Dermis blood vessel endothelial cell (primary cell): ENCODE measurements around the gene FAM107B. TPM values are rescaled to one million over a fixed set of nuclear protein-coding genes. Genes with fewer than 3 reads are reported as not detected.
"Not testable (repeated sequence)": the region's sequence is repeated elsewhere in the genome, so short reads cannot be mapped to it uniquely, and the experiment has no call there.

Source experiments
- DNase-seq: peaks from one replicate; pipeline ENCODE4 v3.0.0; 2010
- total RNA-seq: library from RNA; depleted of rRNA; stranded (reverse); fragments of >200 nt; gene quantifications from 2 replicates; pipeline ENCODE4 v1.2.3, GENCODE V29; 2014

FAM107B gene
- total RNA-seq, 1 donor from 2014 or later: 60.6 TPM

GRCh38 chr10:14731875-14732512 is 42.7 kb downstream of the FAM107B start:
- DNase-seq: no peak

- no peak for DNase-seq
Observed at GRCh38 chr10:14728346-14728745, 46.4 kb downstream of the FAM107B start.

- no peak for DNase-seq
Observed at GRCh38 chr10:14727924-14728323, 46.8 kb downstream of the FAM107B start.

- no peak for DNase-seq
Observed at GRCh38 chr10:14727465-14727864, 47.2 kb downstream of the FAM107B start.

- DNase-seq: no peak
Observed at GRCh38 chr10:14724931-14725330, 49.8 kb downstream of the FAM107B start.

GRCh38 chr10:14723052-14723689 is 51.5 kb downstream of the FAM107B start:
- no peak for DNase-seq

- no peak for DNase-seq
Observed at GRCh38 chr10:14717552-14717951, 57.1 kb downstream of the FAM107B start.

- no peak for DNase-seq
Observed at GRCh38 chr10:14712991-14713424, 61.7 kb downstream of the FAM107B start.

GRCh38 chr10:14709344-14709743 is 65.4 kb downstream of the FAM107B start:
- DNase-seq: not testable (repeated sequence)

- no peak for DNase-seq
Observed at GRCh38 chr10:14707481-14707880, 67.2 kb downstream of the FAM107B start.

- no peak for DNase-seq
Observed at GRCh38 chr10:14705548-14706230, 69.0 kb downstream of the FAM107B start.

GRCh38 chr10:14703631-14704001 is 71.1 kb downstream of the FAM107B start:
- DNase-seq: no peak

- no peak for DNase-seq
Observed at GRCh38 chr10:14701466-14701865, 73.2 kb downstream of the FAM107B start.

- no peak for DNase-seq
Observed at GRCh38 chr10:14700546-14700945, 74.2 kb downstream of the FAM107B start.

- no peak for DNase-seq
Observed at GRCh38 chr10:14699482-14699881, 75.2 kb downstream of the FAM107B start.

GRCh38 chr10:14698829-14699170 is 75.9 kb downstream of the FAM107B start:
- no peak for DNase-seq

GRCh38 chr10:14698111-14698828 is 76.4 kb downstream of the FAM107B start:
- no peak for DNase-seq

- no peak for DNase-seq
Observed at GRCh38 chr10:14697281-14697680, 77.4 kb downstream of the FAM107B start.

GRCh38 chr10:14696821-14697220 is 77.9 kb downstream of the FAM107B start:
- DNase-seq: no peak

- DNase-seq: no peak
Observed at GRCh38 chr10:14695847-14696480, 78.7 kb downstream of the FAM107B start.

- DNase-seq: no peak
Observed at GRCh38 chr10:14693891-14694290, 80.8 kb downstream of the FAM107B start.

- no peak for DNase-seq
Observed at GRCh38 chr10:14692344-14693076, 82.2 kb downstream of the FAM107B start.
